ENCODE results near the gene ALX4. TPM values are rescaled to one million over a fixed set of nuclear protein-coding genes. Genes with fewer than 3 reads are reported as not detected.
A peak's percentile ranks its signal among the peaks of the same experiment; 100 is the strongest.

Gene ALX4
- total RNA-seq, 1 donor from 2014 or later, result not detected

- no peak for ATAC-seq
Measured at GRCh38 chr11:44335052-44335760, 25.3 kb upstream of the ALX4 start.

GRCh38 chr11:44334356-44335004 lies 24.5 kb upstream of the ALX4 start:
- ATAC-seq, result no peak

- no peak for ATAC-seq
Measured at GRCh38 chr11:44333271-44334218, 23.6 kb upstream of the ALX4 start.

GRCh38 chr11:44332665-44333064 lies 22.7 kb upstream of the ALX4 start:
- no peak for ATAC-seq

- ATAC-seq, result no peak
Measured at GRCh38 chr11:44329472-44330230, 19.7 kb upstream of the ALX4 start.

GRCh38 chr11:44328138-44328660 lies 18.3 kb upstream of the ALX4 start:
- no peak for ATAC-seq

GRCh38 chr11:44327730-44328129 lies 17.8 kb upstream of the ALX4 start:
- ATAC-seq, result no peak

GRCh38 chr11:44326615-44327475 lies 16.9 kb upstream of the ALX4 start:
- ATAC-seq, result no peak

GRCh38 chr11:44325698-44326097 lies 15.8 kb upstream of the ALX4 start:
- ATAC-seq, result no peak

- ATAC-seq, result no peak
Measured at GRCh38 chr11:44324749-44325525, 15.0 kb upstream of the ALX4 start.

GRCh38 chr11:44324222-44324621 lies 14.3 kb upstream of the ALX4 start:
- ATAC-seq, result no peak

GRCh38 chr11:44322243-44322642 lies 12.3 kb upstream of the ALX4 start:
- no peak for ATAC-seq

GRCh38 chr11:44321059-44321458 lies 11.1 kb upstream of the ALX4 start:
- no peak for ATAC-seq

GRCh38 chr11:44320289-44320973 lies 10.5 kb upstream of the ALX4 start:
- no peak for ATAC-seq

GRCh38 chr11:44319552-44320288 lies 9.8 kb upstream of the ALX4 start:
- ATAC-seq, result peak; percentile 18

GRCh38 chr11:44319170-44319551 lies 9.2 kb upstream of the ALX4 start:
- ATAC-seq, result no peak

- no peak for ATAC-seq
Measured at GRCh38 chr11:44318369-44318768, 8.4 kb upstream of the ALX4 start.

GRCh38 chr11:44316659-44317240 lies 6.8 kb upstream of the ALX4 start:
- ATAC-seq, result no peak
